IMR-90 (cell line): Measurements from ENCODE around the gene RSBN1L. TPM values are rescaled to one million over a fixed set of nuclear protein-coding genes. Genes with fewer than 3 reads are reported as not detected.
A peak's percentile ranks its signal among the peaks of the same experiment; 100 is the strongest.

Experiments used
- ATAC-seq: fragments of 200-7000 bp; cut with Tn5 transposase; 2 replicates; pipeline ENCODE4 v1.9.1; 2020; ENCODE audit warnings: low read depth, mild to moderate bottlenecking, moderate library complexity
- BruUV-seq: library from RNA; stranded (reverse); fragments of 400-500 nt; replicated peaks from 2 replicates; lab custom pipeline; 2021; lab: Mats Ljungman, UMichigan
- CTCF ChIA-PET: fragments of 300-600 bp; formaldehyde crosslinking; extraction: SDS; loops from one replicate; lab custom pipeline; 2021; ENCODE audit warnings: antibody characterized with exemption; lab: Yijun Ruan, JAX
- POLR2A ChIA-PET: fragments of 300-600 bp; sonication (Branson Sonifier 250); formaldehyde crosslinking; loops from one replicate; lab custom pipeline; 2022; ENCODE audit warnings: antibody characterized with exemption; ENCODE audit not compliant: unreplicated experiment; lab: Charles Lee
- DNase-seq: peaks from one replicate; pipeline ENCODE4 v3.0.0; 2013
- H2AFZ ChIP-seq: replicated peaks from 2 replicates; pipeline ENCODE3; 2013; ENCODE audit warnings: low read length, mild to moderate bottlenecking; ENCODE audit not compliant: poor library complexity
- H2AK5ac ChIP-seq: 2 replicates; pipeline ENCODE4 v1.6.1; 2013; ENCODE audit warnings: low read depth, low read length, inconsistent platforms
- H2AK9ac ChIP-seq: replicated peaks from 2 replicates; pipeline ENCODE3; 2013; ENCODE audit warnings: mild to moderate bottlenecking, low read depth, low read length, moderate library complexity; ENCODE audit not compliant: poor library complexity
- H2BK120ac ChIP-seq: 2 replicates; pipeline ENCODE4 v1.6.1; 2013; ENCODE audit warnings: low read depth, low read length, inconsistent platforms
- H2BK15ac ChIP-seq: 3 replicates; pipeline ENCODE4 v1.6.1; 2013; ENCODE audit warnings: low read depth, low read length, inconsistent platforms
- H2BK20ac ChIP-seq: 2 replicates; pipeline ENCODE4 v1.6.1; 2013; ENCODE audit warnings: low read depth, mild to moderate bottlenecking, inconsistent platforms, low read length, moderate library complexity
- H2BK5ac ChIP-seq: 2 replicates; pipeline ENCODE4 v1.6.1; 2013; ENCODE audit warnings: mild to moderate bottlenecking, low read depth, low read length, inconsistent platforms; ENCODE audit not compliant: poor library complexity, severe bottlenecking
- H3K14ac ChIP-seq: replicated peaks from 2 replicates; pipeline ENCODE4 v1.6.1; 2013; ENCODE audit warnings: low read depth, low read length, inconsistent platforms
- H3K18ac ChIP-seq: 2 replicates; pipeline ENCODE4 v1.6.1; 2013; ENCODE audit warnings: low read depth, low read length, control low read depth
- H3K23ac ChIP-seq: 2 replicates; pipeline ENCODE4 v1.6.1; 2013; ENCODE audit warnings: low read depth, low read length, inconsistent platforms
- H3K27ac ChIP-seq: 2 replicates; pipeline ENCODE4 v1.5.1; 2013; ENCODE audit warnings: mild to moderate bottlenecking, control low read depth, low read length; ENCODE audit not compliant: insufficient read depth
- H3K27me3 ChIP-seq: 2 replicates; pipeline ENCODE4 v1.6.1; 2013; ENCODE audit warnings: low read length; ENCODE audit not compliant: control insufficient read depth, insufficient read depth
- H3K36me3 ChIP-seq: 2 replicates; pipeline ENCODE4 v1.6.1; 2013; ENCODE audit warnings: low read length, mixed read lengths; ENCODE audit not compliant: control insufficient read depth, insufficient read depth
- H3K4ac ChIP-seq: 2 replicates; pipeline ENCODE4 v1.6.1; 2013; ENCODE audit warnings: low read depth, low read length, inconsistent platforms
- H3K4me1 ChIP-seq: 2 replicates; pipeline ENCODE4 v1.6.1; 2013; ENCODE audit warnings: low read length, mixed read lengths; ENCODE audit not compliant: control insufficient read depth, insufficient read depth
- H3K4me2 ChIP-seq: 2 replicates; pipeline ENCODE4 v1.6.1; 2013; ENCODE audit warnings: low read depth, mild to moderate bottlenecking, control low read depth, low read length, moderate library complexity
- H3K4me3 ChIP-seq: 2 replicates; pipeline ENCODE4 v1.5.1; 2013; ENCODE audit warnings: low read depth, mild to moderate bottlenecking, control low read depth, low read length, moderate library complexity; ENCODE audit not compliant: insufficient read depth
- H3K56ac ChIP-seq: 2 replicates; pipeline ENCODE4 v1.6.1; 2013; ENCODE audit warnings: low read length, inconsistent platforms; ENCODE audit not compliant: insufficient read depth; ENCODE audit errors: extremely low read depth
- H3K79me1 ChIP-seq, 2 experiments: 2 replicates each; pipeline ENCODE4 v1.6.1; 2013; ENCODE audit warnings: low read length in 2 of 2, inconsistent platforms in 1 of 2, low read depth in 1 of 2
- H3K9ac ChIP-seq: 2 replicates; pipeline ENCODE4 v1.6.1; 2013; ENCODE audit warnings: low read depth, low read length, control low read depth
- H3K9me1 ChIP-seq: 2 replicates; pipeline ENCODE4 v1.6.1; 2013; ENCODE audit warnings: low read length, inconsistent platforms; ENCODE audit not compliant: insufficient read depth
- H3K9me3 ChIP-seq: 2 replicates; pipeline ENCODE4 v1.6.1; 2013; ENCODE audit warnings: low read length; ENCODE audit not compliant: control insufficient read depth, insufficient read depth
- H4K20me1 ChIP-seq: 2 replicates; pipeline ENCODE4 v1.6.1; 2013; ENCODE audit warnings: low read length, inconsistent platforms; ENCODE audit not compliant: insufficient read depth
- H4K5ac ChIP-seq: 2 replicates; pipeline ENCODE4 v1.6.1; 2013; ENCODE audit warnings: mild to moderate bottlenecking, low read depth, low read length, control low read depth
- H4K8ac ChIP-seq, 2 experiments: 2 replicates each; pipeline ENCODE4 v1.6.1; 2013; ENCODE audit warnings: low read depth in 2 of 2, low read length in 2 of 2, control low read depth in 1 of 2, inconsistent platforms in 1 of 2
- H4K91ac ChIP-seq: 2 replicates; pipeline ENCODE4 v1.6.1; 2013; ENCODE audit warnings: low read depth, low read length, inconsistent platforms; ENCODE audit not compliant: insufficient read depth
- MAFK ChIP-seq: IDR thresholded peaks from 2 replicates; pipeline ENCODE4 v1.6.1; 2012; ENCODE audit warnings: low read depth, low read length, improper control_type of control experiment
- POLR2A ChIP-seq: IDR thresholded peaks from 2 replicates; pipeline ENCODE4 v1.6.1; 2012; ENCODE audit warnings: mild to moderate bottlenecking, low read depth, low read length
- RAD21 ChIP-seq: IDR thresholded peaks from 2 replicates; pipeline ENCODE4 v1.6.1; 2012; ENCODE audit warnings: low read length, improper control_type of control experiment
- RCOR1 ChIP-seq: IDR thresholded peaks from 2 replicates; pipeline ENCODE4 v1.6.1; 2012; ENCODE audit warnings: mild to moderate bottlenecking, low read length, improper control_type of control experiment; ENCODE audit not compliant: insufficient replicate concordance
- SMC3 ChIP-seq: fragments of 150-350 bp; IDR thresholded peaks from 2 replicates; pipeline ENCODE4 v1.6.1; 2016; ENCODE audit warnings: low read depth, mild to moderate bottlenecking, antibody characterized with exemption, low read length, moderate library complexity
- WGBS, 2 experiments: methylation state at CpG; one replicate each; pipeline versions ENCODE4 v1.1.5 to v1.1.7; 2013; ENCODE audit warnings: missing lambda C conversion rate in 2 of 2; ENCODE audit not compliant: insufficient read length in 1 of 2; ENCODE audit errors: extremely low coverage in 2 of 2; 5-methylcytosine and 5-hydroxymethylcytosine counted together
- dilution Hi-C: fragments of 300-500 bp; cut with HindIII; formaldehyde crosslinking; loops from one replicate; pipeline ENCODE4 v1.14.3; 2018; ENCODE audit warnings: low sequenced_read_pairs; ENCODE audit not compliant: unreplicated experiment
- in situ Hi-C: fragments of 300-500 bp; cut with MboI; formaldehyde crosslinking; loops from 3 replicates; pipeline ENCODE4 v1.14.3; 2019; ENCODE audit warnings: low sequenced_read_pairs, inconsistent platforms, mixed read lengths
- intact Hi-C: fragments of 100-400 bp; cut with micrococcal nuclease; formaldehyde crosslinking; loops from 2 replicates; pipeline ENCODE4 v1.10.0; 2022
- polyA plus RNA-seq, 3 experiments: library from polyadenylated mRNA; depleted of rRNA; stranded (reverse); fragments of >200 nt; gene quantifications; 2 replicates each; pipeline ENCODE4 v1.2.3, GENCODE V29; 2012; ENCODE audit warnings: low replicate concordance in 1 of 3
- total RNA-seq: library from RNA; depleted of rRNA; stranded (reverse); fragments of >200 nt; gene quantifications from 2 replicates; pipeline ENCODE4 v1.2.3, GENCODE V29; 2012
- TF ChIP-seq, protein P1 (sequence below): fragments of 150-350 bp; IDR thresholded peaks from 2 replicates; pipeline ENCODE4 v1.6.1; 2016; ENCODE audit warnings: low read depth, mild to moderate bottlenecking, low read length, moderate library complexity, borderline replicate concordance
- TF ChIP-seq, protein P2 (sequence below): conservative IDR thresholded peaks from 2 replicates; pipeline ENCODE4 v1.5.1; 2012; ENCODE audit warnings: mild to moderate bottlenecking, low read depth, low read length, improper control_type of control experiment

RSBN1L gene
- total and polyA plus RNA-seq, 2 of the 4 experiments (the other 2 are of a cell fraction): 7.8 to 14.7 TPM

- Histone ChIP-seq H3K18ac (no peak overlapping the region), H2BK120ac (no peak overlapping the region), H3K79me1 (peaks cover 4 to 26% of the 10 kb centered on the region in 2 experiments; a peak in 3 of 4 replicates), H3K14ac (no peak overlapping the region), H3K9me1 (no peaks in the 10 kb centered on the region), H2AK5ac (no peak overlapping the region), H3K9ac (no peak overlapping the region), H2BK15ac (no peak overlapping the region), H3K27ac (no peak overlapping the region), H3K36me3 (peaks cover 33% of the 10 kb centered on the region), H4K20me1 (peaks cover 4% of the 10 kb centered on the region; the same call in 1 of the 2 replicates), H3K4me1 (peaks cover 1% of the 10 kb centered on the region; the same call in 1 of the 2 replicates), H3K4me3 (no peak overlapping the region), H2BK5ac (no peak overlapping the region), H2AFZ (no peak overlapping the region), H2BK20ac (no peak overlapping the region), H3K23ac (no peak overlapping the region), H3K4ac (no peak overlapping the region), H4K91ac (no peak overlapping the region), H3K27me3 (no peaks in the 10 kb centered on the region), H4K8ac (no peak overlapping the region), H3K56ac (no peak overlapping the region), H4K5ac (no peak overlapping the region), H3K4me2 (no peak overlapping the region), H3K9me3 (no peaks in the 10 kb centered on the region), H2AK9ac (no peak overlapping the region)
- peak; percentile 71 for ATAC-seq
- TF ChIP-seq MAFK: no peak
- peak; percentile 67 for TF ChIP-seq SMC3
- no peak for TF ChIP-seq RCOR1
- peak; percentile 67 for TF ChIP-seq RAD21
- TF ChIP-seq, protein P1, sequence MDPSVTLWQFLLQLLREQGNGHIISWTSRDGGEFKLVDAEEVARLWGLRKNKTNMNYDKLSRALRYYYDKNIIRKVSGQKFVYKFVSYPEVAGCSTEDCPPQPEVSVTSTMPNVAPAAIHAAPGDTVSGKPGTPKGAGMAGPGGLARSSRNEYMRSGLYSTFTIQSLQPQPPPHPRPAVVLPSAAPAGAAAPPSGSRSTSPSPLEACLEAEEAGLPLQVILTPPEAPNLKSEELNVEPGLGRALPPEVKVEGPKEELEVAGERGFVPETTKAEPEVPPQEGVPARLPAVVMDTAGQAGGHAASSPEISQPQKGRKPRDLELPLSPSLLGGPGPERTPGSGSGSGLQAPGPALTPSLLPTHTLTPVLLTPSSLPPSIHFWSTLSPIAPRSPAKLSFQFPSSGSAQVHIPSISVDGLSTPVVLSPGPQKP: no peak
- no peak for TF ChIP-seq POLR2A
- TF ChIP-seq, protein P2, sequence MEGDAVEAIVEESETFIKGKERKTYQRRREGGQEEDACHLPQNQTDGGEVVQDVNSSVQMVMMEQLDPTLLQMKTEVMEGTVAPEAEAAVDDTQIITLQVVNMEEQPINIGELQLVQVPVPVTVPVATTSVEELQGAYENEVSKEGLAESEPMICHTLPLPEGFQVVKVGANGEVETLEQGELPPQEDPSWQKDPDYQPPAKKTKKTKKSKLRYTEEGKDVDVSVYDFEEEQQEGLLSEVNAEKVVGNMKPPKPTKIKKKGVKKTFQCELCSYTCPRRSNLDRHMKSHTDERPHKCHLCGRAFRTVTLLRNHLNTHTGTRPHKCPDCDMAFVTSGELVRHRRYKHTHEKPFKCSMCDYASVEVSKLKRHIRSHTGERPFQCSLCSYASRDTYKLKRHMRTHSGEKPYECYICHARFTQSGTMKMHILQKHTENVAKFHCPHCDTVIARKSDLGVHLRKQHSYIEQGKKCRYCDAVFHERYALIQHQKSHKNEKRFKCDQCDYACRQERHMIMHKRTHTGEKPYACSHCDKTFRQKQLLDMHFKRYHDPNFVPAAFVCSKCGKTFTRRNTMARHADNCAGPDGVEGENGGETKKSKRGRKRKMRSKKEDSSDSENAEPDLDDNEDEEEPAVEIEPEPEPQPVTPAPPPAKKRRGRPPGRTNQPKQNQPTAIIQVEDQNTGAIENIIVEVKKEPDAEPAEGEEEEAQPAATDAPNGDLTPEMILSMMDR: peak; percentile 60
- ChIA-PET POLR2A (no interaction called here), CTCF (interaction anchor here (1.0 to 1.7 kb wide), 4 partner anchors 7 to 102 kb away, joined by 3 to 5 read pairs (median 4); no protein-coding TSS in a partner anchor)
- dilution Hi-C loops: no loop called here
- DNase-seq: peak; percentile 43
- intact Hi-C loops: loop anchor here (1.0 to 5.0 kb wide), 3 partner anchors 102 to 360 kb away; no protein-coding TSS in a partner anchor
- WGBS, 2 experiments: no CpG with 5 or more reads among the region's 1 CpG
- in situ Hi-C loops: loop anchor here (5.0 to 25.0 kb wide), 2 partner anchors 95 to 280 kb away; no protein-coding TSS in a partner anchor
- no TSS peak for BruUV-seq
Observed at GRCh38 chr7:77657427-77658224, 38.6 kb upstream of the RSBN1L start.
